Dendritic cell treated with granulocyte-macrophage colony-stimulating factor and Interleukin-4, amounts not matched to agents 40 ng/mL and 50 ng/mL, for 4 days (primary cell): ENCODE data around the gene CLBA1.
"Not testable (repeated sequence)": the region's sequence is repeated elsewhere in the genome, so short reads cannot be mapped to it uniquely, and the experiment has no call there.

Experiments
- H3K27ac Mint-ChIP-seq: one replicate; pipeline ENCODE4 v1.8.0; 2022; ENCODE audit warnings: mild to moderate bottlenecking, mixed read lengths
- H3K27me3 Mint-ChIP-seq: one replicate; pipeline ENCODE4 v1.8.0; 2022; ENCODE audit warnings: mild to moderate bottlenecking, mixed read lengths
- H3K36me3 Mint-ChIP-seq: one replicate; pipeline ENCODE4 v1.8.0; 2022; ENCODE audit warnings: low read depth, mixed read lengths
- H3K4me1 Mint-ChIP-seq: one replicate; pipeline ENCODE4 v1.8.0; 2022; ENCODE audit warnings: low read depth, mixed read lengths
- H3K4me3 Mint-ChIP-seq: one replicate; pipeline ENCODE4 v1.8.0; 2022; ENCODE audit warnings: mild to moderate bottlenecking, moderate library complexity, mixed read lengths
- H3K9me3 Mint-ChIP-seq: one replicate; pipeline ENCODE4 v1.8.0; 2022; ENCODE audit warnings: mixed read lengths
- intact Hi-C: fragments of 100-400 bp; cut with micrococcal nuclease; formaldehyde crosslinking; loops from one replicate; pipeline ENCODE4 v1.15.0; 2022

The CLBA1 gene

DNA sequence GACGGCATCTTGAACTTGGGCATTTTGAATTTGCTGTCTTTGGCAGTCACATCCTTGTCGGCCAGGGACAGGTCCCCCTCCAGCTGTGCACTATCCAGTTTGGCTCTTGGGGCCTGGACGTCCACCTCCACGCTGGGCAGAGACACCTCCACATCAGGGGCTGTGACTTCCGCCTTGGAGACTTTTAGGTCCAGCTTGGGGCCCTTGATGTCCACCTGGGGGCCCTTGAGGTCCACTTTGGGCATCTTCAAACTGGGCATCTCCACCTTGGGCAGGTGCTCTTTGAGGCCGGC, 41.6 kb upstream of the CLBA1 start:
- H3K4me1 Mint-ChIP-seq = not testable (repeated sequence)

DNA sequence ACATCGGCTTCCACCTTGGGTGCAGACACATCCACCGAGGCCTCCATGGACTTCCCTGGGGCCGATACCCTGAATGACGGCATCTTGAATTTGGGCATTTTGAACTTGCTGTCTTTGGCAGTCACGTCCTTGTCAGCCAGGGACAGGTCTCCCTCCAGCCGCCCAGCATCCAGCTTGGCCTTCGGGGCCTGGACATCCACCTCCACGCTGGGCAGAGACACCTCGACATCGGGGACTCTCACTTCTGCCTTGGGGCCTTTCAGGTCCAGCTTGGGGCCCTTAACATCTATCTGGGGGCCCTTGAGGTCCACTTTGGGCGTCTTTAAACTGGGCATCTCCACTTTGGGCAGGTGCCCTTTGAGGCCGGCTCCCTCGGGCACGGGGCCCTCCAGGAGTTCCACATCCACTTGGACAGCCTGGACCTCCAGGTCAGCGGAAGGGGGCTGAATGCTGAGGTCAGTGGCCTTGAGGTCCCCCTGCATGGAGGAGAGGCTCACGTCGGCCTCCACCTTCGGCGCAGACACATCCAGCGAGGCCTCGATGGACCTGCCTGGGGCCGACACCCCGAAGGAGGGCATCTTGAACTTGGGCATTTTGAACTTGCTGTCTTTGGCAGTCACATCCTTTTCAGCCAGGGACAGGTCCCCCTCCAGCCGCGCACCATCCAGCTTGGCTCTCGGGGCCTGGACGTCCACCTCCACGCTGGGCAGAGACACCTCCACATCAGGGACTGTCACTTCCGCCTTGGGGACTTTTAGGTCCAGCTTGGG, 41.0 kb upstream of the CLBA1 start:
- H3K9me3 Mint-ChIP-seq, H3K27ac Mint-ChIP-seq, intact Hi-C loops, H3K4me1 Mint-ChIP-seq, H3K4me3 Mint-ChIP-seq, H3K27me3 Mint-ChIP-seq, H3K36me3 Mint-ChIP-seq: not testable (repeated sequence)

More for the DNA sequence above, 41.6 kb upstream of the CLBA1 start:
- H3K27me3 Mint-ChIP-seq = peaks cover 15% of the 10 kb centered on the region
- H3K9me3 Mint-ChIP-seq, H3K27ac Mint-ChIP-seq, H3K4me3 Mint-ChIP-seq, intact Hi-C loops, H3K36me3 Mint-ChIP-seq: not testable (repeated sequence)

DNA sequence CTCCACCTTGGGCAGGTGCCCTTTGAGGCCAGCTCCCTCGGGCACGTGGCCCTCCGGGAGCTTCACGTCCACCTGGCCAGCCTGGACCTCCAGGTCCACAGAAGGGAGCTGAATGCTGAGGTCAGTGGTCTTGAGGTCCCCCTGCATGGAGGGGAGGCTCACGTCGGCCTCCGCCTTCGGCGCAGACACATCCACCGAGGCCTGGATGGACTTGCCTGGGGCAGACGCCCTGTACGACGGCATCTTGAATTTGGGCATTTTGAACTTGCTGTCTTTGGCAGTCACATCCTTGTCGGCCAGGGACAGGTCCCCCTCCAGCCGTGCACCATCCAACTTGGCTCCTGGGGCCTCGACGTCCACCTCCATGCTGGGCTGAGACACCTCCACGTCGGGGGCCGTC, 40.3 kb upstream of the CLBA1 start:
- H3K4me1 Mint-ChIP-seq, H3K9me3 Mint-ChIP-seq, intact Hi-C loops, H3K4me3 Mint-ChIP-seq, H3K27ac Mint-ChIP-seq, H3K27me3 Mint-ChIP-seq, H3K36me3 Mint-ChIP-seq: not testable (repeated sequence)

DNA sequence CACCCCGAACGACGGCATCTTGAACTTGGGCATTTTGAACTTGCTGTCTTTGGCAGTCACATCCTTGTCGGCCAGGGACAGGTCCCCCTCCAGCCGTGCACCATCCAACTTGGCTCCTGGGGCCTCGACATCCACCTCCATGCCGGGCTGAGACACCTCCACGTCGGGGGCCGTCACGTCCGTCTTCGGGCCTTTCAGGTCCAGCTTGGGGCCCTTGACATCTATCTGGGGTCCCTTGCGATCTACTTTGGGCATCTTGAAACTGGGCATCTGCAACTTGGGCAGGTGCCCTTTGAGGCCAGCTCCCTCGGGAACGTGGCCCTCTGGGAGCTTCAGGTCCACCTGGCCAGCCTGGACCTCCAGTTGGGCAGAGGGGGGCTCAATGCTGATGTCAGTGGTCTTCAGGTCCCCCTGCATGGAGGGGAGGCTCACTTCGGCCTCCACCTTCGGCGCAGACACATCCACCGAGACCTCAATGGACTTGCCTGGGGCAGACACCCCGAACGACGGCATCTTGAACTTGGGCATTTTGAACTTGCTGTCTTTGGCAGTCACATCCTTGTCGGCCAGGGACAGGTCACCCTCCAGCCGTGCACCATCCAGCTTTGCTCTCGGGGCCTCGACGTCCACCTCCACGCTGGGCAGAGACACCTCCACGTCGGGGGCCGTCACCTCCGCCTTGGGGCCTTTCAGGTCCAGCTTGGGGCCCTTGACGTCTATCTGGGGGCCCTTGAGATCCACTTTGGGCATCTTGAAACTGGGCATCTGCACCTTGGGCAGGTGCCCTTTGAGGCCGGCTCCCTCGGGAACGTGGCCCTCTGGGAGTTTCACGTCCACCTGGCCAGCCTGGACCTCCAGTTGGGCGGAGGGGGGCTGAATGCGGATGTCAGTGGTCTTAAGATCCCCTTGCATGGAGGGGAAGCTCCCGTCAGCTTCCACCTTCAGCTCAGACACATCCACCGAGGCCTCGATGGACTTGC, 39.3 kb upstream of the CLBA1 start:
- H3K27me3 Mint-ChIP-seq, H3K4me3 Mint-ChIP-seq, H3K9me3 Mint-ChIP-seq, intact Hi-C loops, H3K36me3 Mint-ChIP-seq, H3K27ac Mint-ChIP-seq, H3K4me1 Mint-ChIP-seq: not testable (repeated sequence)

DNA sequence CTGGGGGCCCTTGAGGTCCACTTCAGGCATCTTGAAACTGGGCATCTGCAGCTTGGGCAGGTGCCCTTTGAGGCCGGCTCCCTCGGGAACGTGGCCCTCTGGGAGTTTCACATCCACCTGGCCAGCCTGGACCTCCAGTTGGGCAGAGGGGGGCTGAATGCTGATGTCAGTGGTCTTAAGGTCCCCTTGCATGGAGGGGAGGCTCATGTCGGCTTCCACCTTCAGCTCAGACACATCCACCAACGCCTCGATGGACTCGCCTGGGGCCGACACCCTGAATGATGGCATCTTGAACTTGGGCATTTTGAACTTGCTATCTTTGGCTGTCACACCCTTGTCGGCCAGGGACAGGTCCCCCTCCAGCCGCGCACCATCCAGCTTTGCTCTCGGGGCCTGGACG, 38.4 kb upstream of the CLBA1 start:
- H3K27ac Mint-ChIP-seq, H3K27me3 Mint-ChIP-seq, intact Hi-C loops, H3K9me3 Mint-ChIP-seq, H3K36me3 Mint-ChIP-seq, H3K4me3 Mint-ChIP-seq, H3K4me1 Mint-ChIP-seq: not testable (repeated sequence)

DNA sequence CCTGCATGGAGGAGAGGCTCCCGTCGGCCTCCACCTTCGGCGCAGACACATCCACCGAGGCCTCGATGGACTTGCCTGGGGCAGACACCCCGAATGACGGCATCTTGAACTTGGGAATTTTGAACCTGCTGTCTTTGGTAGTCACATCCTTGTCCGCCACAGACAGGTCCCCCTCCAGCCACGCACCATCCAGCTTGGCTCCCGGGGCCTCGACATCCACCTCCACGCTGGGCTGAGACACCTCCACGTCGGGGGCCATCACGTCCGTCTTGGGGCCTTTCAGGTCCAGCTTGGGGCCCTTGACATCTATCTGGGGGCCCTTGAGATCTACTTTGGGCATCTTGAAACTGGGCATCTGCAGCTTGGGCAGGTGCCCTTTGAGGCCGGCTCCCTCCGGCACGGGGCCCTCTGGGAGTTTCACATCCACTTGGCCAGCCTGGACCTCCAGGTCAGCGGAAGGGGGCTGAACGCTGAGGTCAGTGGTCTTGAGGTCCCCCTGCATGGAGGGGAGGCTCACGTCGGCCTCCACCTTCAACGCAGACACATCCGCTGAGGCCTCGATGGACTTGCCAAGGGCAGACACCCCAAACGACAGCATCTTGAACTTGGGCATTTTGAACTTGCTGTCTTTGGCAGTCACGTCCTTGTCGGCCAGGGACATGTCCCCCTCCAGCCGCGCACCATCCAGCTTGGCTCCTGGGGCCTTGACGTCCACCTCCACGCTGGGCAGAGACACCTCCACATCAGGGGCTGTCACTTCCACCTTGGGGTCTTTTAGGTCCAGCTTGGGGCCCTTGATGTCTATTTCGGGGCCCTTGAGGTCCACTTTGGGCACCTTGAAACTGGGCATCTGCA, 37.5 kb upstream of the CLBA1 start:
- H3K4me3 Mint-ChIP-seq, H3K36me3 Mint-ChIP-seq, H3K27me3 Mint-ChIP-seq, H3K9me3 Mint-ChIP-seq, intact Hi-C loops, H3K4me1 Mint-ChIP-seq, H3K27ac Mint-ChIP-seq: not testable (repeated sequence)

DNA sequence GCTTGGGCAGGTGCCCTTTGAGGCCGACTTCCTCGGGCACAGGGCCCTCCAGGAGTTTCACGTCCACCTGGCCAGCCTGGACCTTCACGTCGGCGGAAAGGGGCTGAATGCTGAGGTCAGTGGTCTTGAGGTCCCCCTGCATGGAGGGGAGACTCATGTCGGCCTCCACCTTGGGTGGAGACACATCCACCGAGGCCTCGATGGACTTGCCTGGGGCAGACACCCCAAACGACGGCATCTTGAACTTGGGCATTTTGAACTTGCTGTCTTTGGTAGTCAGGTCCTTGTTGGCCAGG, 36.9 kb upstream of the CLBA1 start:
- no peak overlapping the region for H3K27ac Mint-ChIP-seq
- intact Hi-C loops = no loop called here
- H3K9me3 Mint-ChIP-seq = no peaks in the 10 kb centered on the region
- H3K4me3 Mint-ChIP-seq = no peak overlapping the region
- peaks cover 5% of the 10 kb centered on the region for H3K4me1 Mint-ChIP-seq
- H3K36me3 Mint-ChIP-seq = no peaks in the 10 kb centered on the region
- no peaks in the 10 kb centered on the region for H3K27me3 Mint-ChIP-seq

DNA sequence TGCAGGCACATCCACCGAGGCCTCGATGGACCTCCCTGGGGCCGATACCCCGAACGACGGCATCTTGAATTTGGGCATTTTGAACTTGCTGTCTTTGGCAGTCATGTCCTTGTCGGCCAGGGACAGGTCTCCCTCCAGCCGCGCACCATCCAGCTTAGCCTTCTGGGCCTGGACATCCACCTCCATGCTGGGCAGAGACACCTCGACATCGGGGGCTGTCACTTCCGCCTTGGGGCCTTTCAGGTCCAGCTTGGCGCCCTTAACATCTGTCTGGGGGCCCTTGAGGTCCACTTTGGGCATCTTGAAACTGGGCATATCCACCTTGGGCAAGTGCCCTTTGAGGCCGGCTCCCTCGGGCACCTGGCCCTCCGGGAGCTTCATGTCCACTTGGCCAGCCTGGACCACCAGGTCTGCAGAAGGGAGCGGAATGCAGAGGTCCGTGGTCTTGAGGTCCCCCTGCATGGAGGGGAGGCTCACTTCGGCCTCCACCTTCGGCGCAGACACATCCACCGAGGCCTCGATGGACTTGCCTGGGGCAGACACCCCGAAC, 36.1 kb upstream of the CLBA1 start:
- H3K9me3 Mint-ChIP-seq, intact Hi-C loops, H3K4me3 Mint-ChIP-seq, H3K36me3 Mint-ChIP-seq, H3K4me1 Mint-ChIP-seq, H3K27ac Mint-ChIP-seq, H3K27me3 Mint-ChIP-seq: not testable (repeated sequence)

DNA sequence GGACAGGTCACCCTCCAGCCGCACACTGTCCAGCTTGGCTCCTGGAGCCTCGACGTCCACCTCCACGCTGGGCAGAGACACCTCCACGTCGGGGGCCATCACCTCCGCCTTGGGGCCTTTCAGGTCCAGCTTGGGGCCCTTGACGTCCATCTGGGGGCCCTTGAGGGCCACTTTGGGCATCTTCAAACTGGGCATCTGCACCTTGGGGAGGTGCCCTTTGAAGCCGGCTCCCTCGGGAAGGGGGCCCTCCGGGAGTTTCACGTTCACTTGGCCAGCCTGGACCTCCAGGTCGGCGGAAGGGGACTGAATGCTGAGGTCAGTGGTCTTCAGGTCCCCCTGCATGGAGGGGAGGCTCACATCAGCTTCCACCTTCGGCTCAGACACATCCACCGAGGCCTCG, 35.6 kb upstream of the CLBA1 start:
- Mint-ChIP-seq H3K4me1 (peaks cover 8% of the 10 kb centered on the region), H3K4me3 (no peak overlapping the region), H3K27me3 (peaks cover 4% of the 10 kb centered on the region), H3K9me3 (no peaks in the 10 kb centered on the region), H3K27ac (no peak overlapping the region), H3K36me3 (no peaks in the 10 kb centered on the region)
- intact Hi-C loops = no loop called here

DNA sequence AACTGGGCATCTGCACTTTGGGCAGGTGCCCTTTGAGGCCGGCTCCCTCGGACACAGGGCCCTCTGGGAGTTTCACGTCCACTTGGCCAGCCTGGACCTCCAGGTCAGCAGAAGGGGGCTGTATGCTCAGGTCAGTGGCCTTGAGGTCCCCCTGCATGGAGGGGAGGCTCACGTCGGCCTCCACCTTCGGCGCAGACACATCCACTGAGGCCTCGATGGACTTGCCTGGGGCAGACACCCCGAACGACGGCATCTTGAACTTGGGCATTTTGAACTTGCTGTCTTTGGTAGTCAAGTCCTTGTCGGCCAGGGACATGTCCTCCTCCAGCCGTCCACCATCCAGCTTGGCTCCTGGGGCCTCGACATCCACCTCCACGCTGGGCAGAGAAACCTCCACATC, 34.9 kb upstream of the CLBA1 start:
- H3K4me1 Mint-ChIP-seq, H3K4me3 Mint-ChIP-seq, intact Hi-C loops, H3K27ac Mint-ChIP-seq, H3K9me3 Mint-ChIP-seq, H3K36me3 Mint-ChIP-seq, H3K27me3 Mint-ChIP-seq: not testable (repeated sequence)

DNA sequence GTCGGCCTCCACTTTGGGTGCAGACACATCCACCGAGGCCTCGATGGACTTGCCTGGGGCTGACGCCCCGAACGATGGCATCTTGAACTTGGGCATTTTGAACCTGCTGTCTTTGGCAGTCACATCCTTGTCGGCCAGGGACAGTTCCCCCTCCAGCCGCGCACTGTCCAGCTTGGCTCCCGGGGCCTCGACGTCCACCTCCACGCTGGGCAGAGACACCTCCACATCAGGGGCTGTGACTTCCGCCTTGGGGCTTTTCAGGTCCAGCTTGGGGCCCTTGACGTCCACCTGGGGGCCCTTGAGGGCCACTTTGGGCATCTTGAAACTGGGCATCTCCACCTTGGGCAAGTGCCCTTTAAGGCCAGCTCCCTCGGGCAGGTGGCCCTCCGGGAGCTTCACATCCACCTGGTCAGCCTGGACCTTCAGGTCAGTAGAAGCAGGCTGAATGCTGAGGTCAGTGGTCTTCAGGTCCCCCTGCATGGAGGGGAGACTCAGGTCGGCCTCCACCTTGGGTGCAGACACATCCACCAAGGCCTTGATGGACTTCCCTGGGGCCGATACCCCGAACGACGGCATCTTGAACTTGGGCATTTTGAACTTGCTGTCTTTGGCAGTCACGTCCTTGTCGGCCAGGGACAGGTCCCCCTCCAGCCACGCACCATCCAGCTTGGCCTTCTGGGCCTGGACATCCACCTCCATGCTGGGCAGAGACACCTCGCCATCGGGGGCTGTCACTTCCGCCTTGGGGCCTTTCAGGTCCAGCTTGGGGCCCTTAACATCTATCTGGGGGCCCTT, 33.5 kb upstream of the CLBA1 start:
- H3K4me3 Mint-ChIP-seq, H3K9me3 Mint-ChIP-seq, intact Hi-C loops, H3K27me3 Mint-ChIP-seq, H3K4me1 Mint-ChIP-seq, H3K27ac Mint-ChIP-seq, H3K36me3 Mint-ChIP-seq: not testable (repeated sequence)

DNA sequence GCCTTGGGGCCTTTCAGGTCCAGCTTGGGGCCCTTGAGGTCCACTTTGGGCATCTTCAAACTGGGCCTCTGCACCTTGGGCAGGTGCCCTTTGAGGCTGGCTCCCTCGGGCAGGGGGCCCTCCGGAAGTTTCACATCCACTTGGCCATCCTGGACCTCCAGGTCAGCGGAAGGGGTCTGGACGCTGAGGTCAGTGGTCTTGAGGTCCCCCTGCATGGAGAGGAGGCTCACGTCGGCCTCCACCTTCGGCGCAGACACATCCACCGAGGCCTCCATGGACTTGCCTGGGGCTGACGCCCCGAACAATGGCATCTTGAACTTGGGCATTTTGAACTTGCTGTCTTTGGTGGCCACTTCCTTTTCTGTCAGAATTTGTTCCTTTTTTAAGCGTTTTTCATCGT, 32.5 kb upstream of the CLBA1 start:
- intact Hi-C loops = no loop called here
- Mint-ChIP-seq H3K27ac (no peak overlapping the region), H3K4me3 (no peak overlapping the region), H3K27me3 (peaks cover 13% of the 10 kb centered on the region), H3K4me1 (peaks cover 8% of the 10 kb centered on the region), H3K36me3 (no peaks in the 10 kb centered on the region), H3K9me3 (no peaks in the 10 kb centered on the region)

DNA sequence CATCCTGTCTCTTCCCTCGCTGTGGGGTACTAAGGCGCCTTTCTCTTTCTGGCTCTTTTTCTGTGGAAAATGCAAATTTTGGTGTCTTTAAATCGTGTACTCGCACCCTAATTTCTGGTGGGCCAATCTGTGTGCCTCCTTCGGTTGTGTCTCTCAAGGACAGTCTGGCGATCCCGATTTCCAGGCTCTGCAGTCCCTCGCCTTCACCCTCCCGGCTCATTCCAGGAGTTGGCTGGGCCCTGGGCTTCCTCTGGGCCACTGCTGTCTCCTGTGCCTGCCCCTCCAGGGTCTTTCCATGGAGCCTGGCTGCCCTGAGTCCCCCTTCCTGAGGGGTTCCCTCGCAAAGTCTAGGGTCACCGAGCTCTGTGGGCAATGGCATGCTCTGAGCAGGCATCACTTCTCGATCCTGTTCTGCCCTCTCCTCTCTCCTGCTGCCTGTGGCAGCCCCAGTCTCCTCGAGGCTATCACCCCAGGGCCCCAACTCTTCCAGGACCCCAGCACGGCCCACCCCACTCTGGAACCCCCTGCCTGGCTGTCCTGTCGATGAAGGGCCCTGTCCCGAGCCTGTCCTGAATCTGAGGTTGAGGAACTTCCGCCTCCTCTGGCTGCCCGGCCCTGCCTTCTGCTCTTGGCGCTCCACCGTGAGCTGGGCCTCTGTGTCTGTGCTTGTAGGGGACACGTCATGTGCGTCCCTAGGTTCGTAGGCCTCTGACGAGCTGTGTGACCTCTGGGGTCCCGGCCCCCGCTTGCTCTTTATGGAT, 31.5 kb upstream of the CLBA1 start:
- intact Hi-C loops = no loop called here
- Mint-ChIP-seq H3K27me3 (peaks cover 16% of the 10 kb centered on the region), H3K27ac (no peak overlapping the region), H3K36me3 (no peaks in the 10 kb centered on the region), H3K4me1 (peaks cover 8% of the 10 kb centered on the region), H3K4me3 (no peak overlapping the region), H3K9me3 (no peaks in the 10 kb centered on the region)
